Mesodermal cell (in vitro differentiated cells): ENCODE data around the gene GIMD1.
A peak's percentile ranks its signal among the peaks of the same experiment; 100 is the strongest.

ENCODE experiments used
- H3K27ac ChIP-seq: 2 replicates; pipeline ENCODE4 v1.7.0; 2013; ENCODE audit warnings: mild to moderate bottlenecking, low read depth, low read length, moderate library complexity; ENCODE audit not compliant: severe bottlenecking
- H3K36me3 ChIP-seq: 2 replicates; pipeline ENCODE4 v1.7.1; 2013; ENCODE audit warnings: mild to moderate bottlenecking, low read length, moderate library complexity; ENCODE audit not compliant: control insufficient read depth, insufficient read depth
- H3K4me1 ChIP-seq: one replicate; pipeline ENCODE4 v1.7.1; 2013; ENCODE audit warnings: mild to moderate bottlenecking, low read length; ENCODE audit not compliant: insufficient read depth, control insufficient read depth, poor library complexity, severe bottlenecking
- H3K4me3 ChIP-seq: 2 replicates; pipeline ENCODE4 v1.7.0; 2013; ENCODE audit warnings: low read length, control low read depth, mild to moderate bottlenecking; ENCODE audit not compliant: insufficient read depth, poor library complexity, severe bottlenecking; ENCODE audit errors: extremely low read depth
- H3K9me3 ChIP-seq: 2 replicates; pipeline ENCODE4 v1.7.1; 2013; ENCODE audit warnings: mild to moderate bottlenecking, low read length, moderate library complexity; ENCODE audit not compliant: control insufficient read depth
- WGBS, 2 experiments: methylation state at CpG; one replicate each; pipeline ENCODE4 v1.1.5; 2013; ENCODE audit warnings: missing lambda C conversion rate in 2 of 2; ENCODE audit not compliant: insufficient coverage in 2 of 2; 5-methylcytosine and 5-hydroxymethylcytosine counted together

GIMD1 gene

GRCh38 chr4:106315476-106315967 lies 53.1 kb downstream of the GIMD1 start:
- H3K4me3 ChIP-seq: peak overlapping the region; percentile 81
- peaks cover 5% of the 10 kb centered on the region for H3K36me3 ChIP-seq
- H3K4me1 ChIP-seq: no peaks in the 10 kb centered on the region
- H3K9me3 ChIP-seq: peaks cover 4% of the 10 kb centered on the region
- WGBS, 2 experiments: 0 to 2% methylated on average over 10 to 12 of the region's 13 CpGs
- H3K27ac ChIP-seq: peak overlapping the region; percentile 100

DNA sequence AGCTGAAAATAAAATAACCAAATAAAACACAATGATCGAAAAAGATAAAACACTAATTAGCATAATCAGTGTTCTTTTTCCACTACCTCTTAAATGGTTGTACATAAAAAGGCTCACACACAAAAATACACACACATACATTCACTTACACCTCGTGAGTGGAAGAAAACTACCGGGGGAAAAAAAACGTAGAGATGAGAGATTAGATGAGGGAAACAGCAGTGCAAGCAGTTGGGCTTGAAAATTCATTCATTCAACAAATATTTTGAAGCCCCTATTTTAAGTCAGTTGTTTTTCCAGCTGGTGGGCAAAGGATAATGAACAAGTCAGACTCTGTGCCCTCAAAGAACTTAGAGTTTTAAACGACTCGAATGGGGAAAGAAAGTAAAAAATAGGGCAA lies 53.6 kb downstream of the GIMD1 start:
- H3K9me3 ChIP-seq: no peaks in the 10 kb centered on the region
- H3K36me3 ChIP-seq: no peaks in the 10 kb centered on the region
- H3K4me3 ChIP-seq: peak overlapping the region; percentile 81
- no peaks in the 10 kb centered on the region for H3K4me1 ChIP-seq
- 80 to 100% methylated on average over 1 of the region's 6 CpGs for WGBS, 2 experiments
- H3K27ac ChIP-seq: no peak overlapping the region

DNA sequence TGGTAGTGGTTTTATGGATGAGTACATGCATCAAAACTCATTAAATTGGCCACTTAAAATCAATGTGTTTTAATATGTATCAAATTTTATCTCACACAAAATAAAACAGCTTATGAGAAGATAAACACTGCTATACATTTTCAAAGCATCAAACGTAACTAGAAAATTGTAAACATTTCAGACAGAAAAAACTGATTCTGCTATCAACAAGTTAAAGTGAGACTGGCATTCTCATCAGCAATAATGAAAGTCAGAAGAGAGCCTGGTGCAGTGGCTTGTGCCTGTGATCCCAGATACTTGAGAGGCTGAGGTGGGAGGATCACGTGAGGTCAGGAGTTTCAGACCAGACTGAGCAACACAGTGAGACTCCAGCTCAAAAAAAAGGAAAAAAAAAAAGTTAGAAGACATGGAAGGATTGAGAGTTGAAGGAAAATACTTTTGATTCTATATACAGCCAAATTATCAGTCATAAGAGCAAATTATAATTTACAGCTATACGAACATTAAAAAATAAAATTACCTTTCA lies 55.5 kb downstream of the GIMD1 start:
- 40 to 80% methylated on average over 1 of the region's 3 CpGs for WGBS, 2 experiments
- H3K36me3 ChIP-seq: peaks cover 6% of the 10 kb centered on the region
- no peak overlapping the region for H3K27ac ChIP-seq
- H3K4me1 ChIP-seq: no peaks in the 10 kb centered on the region
- no peaks in the 10 kb centered on the region for H3K9me3 ChIP-seq
- H3K4me3 ChIP-seq: no peak overlapping the region

DNA sequence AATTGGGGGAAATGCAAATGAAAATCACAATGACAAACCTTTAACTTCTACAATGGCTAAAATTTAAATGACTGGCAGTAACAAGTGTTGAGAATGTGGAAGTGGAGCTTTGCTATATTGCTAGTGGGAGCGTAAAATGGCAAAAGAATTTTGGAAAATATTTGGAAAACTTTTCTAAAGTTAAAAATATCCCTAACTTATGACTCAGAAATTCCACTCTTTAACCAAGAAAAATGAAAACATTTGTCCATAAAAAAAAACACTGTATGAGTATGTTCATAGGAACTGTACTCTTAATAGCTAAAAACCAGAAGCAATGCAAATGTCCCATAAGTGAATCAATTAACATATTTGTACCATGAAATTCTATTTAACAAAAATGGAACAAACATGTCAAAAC lies 56.2 kb downstream of the GIMD1 start:
- no peak overlapping the region for H3K4me3 ChIP-seq
- H3K9me3 ChIP-seq: no peaks in the 10 kb centered on the region
- H3K36me3 ChIP-seq: peaks cover 7% of the 10 kb centered on the region
- H3K4me1 ChIP-seq: no peaks in the 10 kb centered on the region
- no CpG with 5 or more reads among the region's 1 CpG for WGBS, 2 experiments
- H3K27ac ChIP-seq: no peak overlapping the region
